ENCODE results near the gene DYNC1LI2. TPM values are rescaled to one million over a fixed set of nuclear protein-coding genes. Genes with fewer than 3 reads are reported as not detected.

The DYNC1LI2 gene
- total and polyA plus RNA-seq, 12 donors = 27.2 to 109 (median 88.2) TPM

DNA sequence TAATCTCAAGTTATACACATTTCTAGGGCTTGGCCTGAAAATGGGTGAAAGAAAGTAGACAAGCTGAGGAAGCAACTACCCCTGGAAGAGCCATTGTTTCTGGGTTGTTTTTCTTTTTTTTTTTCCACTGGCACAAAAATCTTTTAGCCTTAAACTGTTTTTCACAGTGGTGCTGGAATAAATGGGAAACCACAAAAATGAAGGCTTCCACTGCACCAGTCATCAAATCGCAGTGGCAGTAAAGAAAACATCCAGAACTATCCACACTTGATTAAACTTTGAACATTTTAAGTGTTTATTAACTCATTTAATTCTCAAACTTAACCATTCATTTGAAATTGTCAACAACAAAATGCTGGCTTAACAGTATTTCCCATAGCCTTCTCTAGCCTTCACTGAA, 69.1 kb downstream of the DYNC1LI2 start:
- H3K27me3 ChIP-seq = no peaks in the 10 kb centered on the region
- no peaks in the 10 kb centered on the region for H3K9me3 ChIP-seq
- H3K36me3 ChIP-seq = peaks cover 0 to 12% (median 0%) of the 10 kb centered on the region in 9 donors
- no peak for ATAC-seq
- H3K27ac ChIP-seq = no peak overlapping the region
- no peak for DNase-seq
- H3K4me1 ChIP-seq = no peaks in the 10 kb centered on the region
- no peak for TF ChIP-seq CTCF (IDR thresholded peaks at IDR 0.05)
- intact Hi-C loops (cut with DNase I) = no loop called here
- H3K4me3 ChIP-seq = no peak overlapping the region
- 90 to 93% methylated on average over 1 of the region's 1 CpG for WGBS, 2 donors

GRCh38 chr16:66681676-66682075, 69.7 kb downstream of the DYNC1LI2 start:
- Histone ChIP-seq H3K9me3 (no peaks in the 10 kb centered on the region), H3K4me3 (no peak overlapping the region), H3K36me3 (peaks cover 0 to 12% (median 0%) of the 10 kb centered on the region in 9 donors), H3K27ac (no peak overlapping the region), H3K27me3 (no peaks in the 10 kb centered on the region), H3K4me1 (no peaks in the 10 kb centered on the region)
- intact Hi-C loops (cut with DNase I) = no loop called here
- TF ChIP-seq CTCF (IDR thresholded peaks at IDR 0.05) = no peak
- DNase-seq (no peak), ATAC-seq (no peak)
- WGBS, 2 donors = 96 to 98% methylated on average over 4 of the region's 4 CpGs

DNA sequence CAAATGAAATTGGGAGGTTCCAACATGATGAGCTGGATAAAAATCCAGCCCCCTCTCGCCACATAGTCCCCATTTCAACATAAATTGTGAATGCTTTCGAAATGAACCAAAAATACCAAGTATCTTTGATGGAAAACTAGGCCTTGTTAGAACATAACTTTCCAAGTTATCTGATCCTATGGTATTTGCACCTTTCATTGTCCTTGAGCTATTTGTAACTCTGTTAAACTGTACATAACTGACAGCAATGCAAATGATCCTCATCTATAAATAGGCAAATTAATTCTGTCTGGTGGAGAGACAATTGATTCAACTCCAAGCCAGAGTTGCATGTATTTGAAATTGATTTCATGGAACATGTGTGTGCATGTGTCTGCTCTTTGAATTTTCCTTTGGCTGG, 73.1 kb downstream of the DYNC1LI2 start:
- TF ChIP-seq CTCF (IDR thresholded peaks at IDR 0.05) = no peak
- no peaks in the 10 kb centered on the region for H3K9me3 ChIP-seq
- no peak overlapping the region for H3K27ac ChIP-seq
- no peaks in the 10 kb centered on the region for H3K27me3 ChIP-seq
- ATAC-seq = no peak
- no peak overlapping the region for H3K4me3 ChIP-seq
- 92 to 94% methylated on average over 2 of the region's 2 CpGs for WGBS, 2 donors
- peaks cover 0 to 12% (median 0%) of the 10 kb centered on the region in 9 donors for H3K36me3 ChIP-seq
- H3K4me1 ChIP-seq = no peaks in the 10 kb centered on the region
- no peak for DNase-seq
- intact Hi-C loops (cut with DNase I) = no loop called here

- TF ChIP-seq CTCF (IDR thresholded peaks at IDR 0.05) = no peak
- Histone ChIP-seq H3K9me3 (no peaks in the 10 kb centered on the region), H3K27ac (no peak overlapping the region), H3K4me1 (no peaks in the 10 kb centered on the region), H3K36me3 (peaks cover 0 to 12% (median 0%) of the 10 kb centered on the region in 9 donors), H3K4me3 (no peak overlapping the region), H3K27me3 (no peaks in the 10 kb centered on the region)
- intact Hi-C loops (cut with DNase I) = no loop called here
- 96 to 97% methylated on average over 6 of the region's 6 CpGs for WGBS, 2 donors
- DNase-seq (no peak), ATAC-seq (no peak)
Observed at GRCh38 chr16:66677836-66678235, 73.6 kb downstream of the DYNC1LI2 start.

Measured in heart right ventricle (tissue), 16 donors.